ENCODE results near the gene THAP10.

THAP10 gene

DNA sequence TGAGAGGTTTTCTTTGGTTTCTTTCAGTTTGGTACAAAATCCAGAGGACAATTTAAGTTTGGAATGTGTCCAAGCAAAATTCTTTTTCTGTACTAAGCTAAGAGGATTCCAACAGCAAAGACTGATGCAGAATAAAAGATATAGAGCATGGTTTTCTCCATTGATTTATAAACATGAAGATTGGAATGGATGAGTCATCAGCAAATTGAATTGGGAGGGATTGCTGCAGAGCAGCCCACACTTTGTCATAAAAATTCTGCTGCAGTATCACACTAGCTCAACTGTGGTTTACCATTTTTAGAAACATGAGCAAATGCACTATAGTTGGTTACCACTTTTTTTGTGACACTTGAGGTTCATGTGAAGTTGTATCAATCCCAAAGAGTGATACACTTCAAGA lies 22.2 kb downstream of the THAP10 start (continued):
- no peak for TF ChIP-seq ZNF266 (tag by site-specific recombination; IDR thresholded peaks at IDR 0.05; ENCODE audit: low read depth)
- TF ChIP-seq ZNF777 (tag by site-specific recombination; IDR thresholded peaks at IDR 0.05; ENCODE audit: borderline replicate concordance) = no peak
- TF ChIP-seq ZSCAN23 (tag by site-specific recombination; IDR thresholded peaks at IDR 0.05) = no peak
- TF ChIP-seq ZNF138 (tag by site-specific recombination; IDR thresholded peaks at IDR 0.05; ENCODE audit: borderline replicate concordance) = no peak
- no peak for TF ChIP-seq KLF16 (tag by site-specific recombination; IDR thresholded peaks at IDR 0.05)
- TF ChIP-seq SALL2 (tag by site-specific recombination; IDR thresholded peaks at IDR 0.05; ENCODE audit: borderline replicate concordance) = no peak
- TF ChIP-seq TRIM28 (IDR thresholded peaks at IDR 0.05; ENCODE audit: borderline replicate concordance, low read length) = no peak
- no peak for TF ChIP-seq ZNF24 (tag by site-specific recombination; IDR thresholded peaks at IDR 0.05)

DNA sequence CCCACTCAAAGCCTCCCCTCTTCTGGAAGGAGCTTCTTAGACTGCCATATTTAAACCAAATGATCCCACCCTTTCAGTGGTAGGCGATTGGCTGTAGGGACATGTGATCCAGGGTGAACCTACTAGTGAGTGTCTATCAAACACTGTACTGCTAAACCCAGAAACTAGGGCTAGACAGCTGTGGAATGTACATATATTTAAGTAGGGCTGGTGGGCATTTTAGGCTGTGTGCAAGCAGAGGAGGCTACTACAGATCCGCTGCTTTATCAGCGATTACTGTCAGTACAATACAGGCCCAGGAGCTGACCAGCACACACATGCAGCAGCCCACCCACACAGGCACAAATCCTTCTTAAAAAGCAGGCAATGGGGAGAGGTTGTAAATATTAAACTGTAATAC lies 22.9 kb downstream of the THAP10 start:
- Histone ChIP-seq H3K9me3 (ENCODE audit: control insufficient read depth, insufficient read depth, low read depth, low read length) (no peaks in the 10 kb centered on the region), H3K4me1 (ENCODE audit: control insufficient read depth, insufficient read depth, low read length) (peaks cover 8% of the 10 kb centered on the region), H3K4me3 (ENCODE audit: low read depth, low read length) (no peak overlapping the region), H3K27ac (ENCODE audit: extremely low read depth, low read depth, low read length) (no peak overlapping the region), H3K36me3 (ENCODE audit: control insufficient read depth in 2 of 2, insufficient read depth in 1 of 2, low read length in 2 of 2) (no peaks in the 10 kb centered on the region)
- TF ChIP-seq ZFHX2 (tag by site-specific recombination; conservative IDR thresholded peaks at IDR 0.05) = peak; percentile 70
- TF ChIP-seq ZNF433 (tag by site-specific recombination; IDR thresholded peaks at IDR 0.05; ENCODE audit: low read depth) = no peak
- TF ChIP-seq EGR2 (tag by site-specific recombination; IDR thresholded peaks at IDR 0.05; ENCODE audit: low read depth) = 0 out of 2 replicates have a peak, but pooled peaks have one; percentile 61
- CTCF ChIA-PET = interaction anchor here (0.6 to 2.8 kb wide), 10 partner anchors 9 to 760 kb away, joined by 3 to 17 read pairs (median 6); no protein-coding TSS in a partner anchor
- POLR2A ChIA-PET = interaction anchor here (1.4 kb wide), 1 partner anchor 15 kb away, joined by 6 read pairs; the partner anchor contains the start of gene LARP6

DNA sequence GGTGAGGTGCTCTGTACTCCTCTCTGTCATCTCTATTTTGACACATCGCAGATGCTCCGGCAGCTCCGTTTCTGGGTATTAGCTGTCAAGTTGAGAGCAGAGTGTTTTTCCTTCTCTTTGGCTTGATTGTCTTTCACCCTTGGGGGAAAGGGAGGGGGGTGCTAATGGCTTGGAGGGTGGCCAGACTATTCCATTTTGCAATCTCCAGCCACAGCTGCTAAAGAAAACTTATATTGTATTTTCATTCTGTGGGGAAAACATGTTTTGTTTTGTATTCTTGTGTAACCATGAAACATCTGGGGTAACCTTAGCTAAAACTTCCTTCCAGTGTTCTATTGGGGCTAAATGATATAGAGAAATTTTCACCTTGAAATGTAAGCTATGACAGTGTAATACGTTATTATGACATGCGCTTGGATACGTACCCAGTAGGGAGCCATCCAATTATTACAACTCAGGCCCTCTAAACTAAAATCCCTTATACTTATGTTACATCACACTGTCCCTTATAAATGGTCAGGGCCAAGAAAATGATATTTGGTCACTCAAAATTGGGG lies 24.2 kb downstream of the THAP10 start:
- Histone ChIP-seq H3K36me3 (ENCODE audit: control insufficient read depth in 2 of 2, insufficient read depth in 1 of 2, low read length in 2 of 2) (no peaks in the 10 kb centered on the region), H3K4me3 (ENCODE audit: low read depth, low read length) (no peak overlapping the region), H3K27ac (ENCODE audit: extremely low read depth, low read depth, low read length) (no peak overlapping the region), H3K9me3 (ENCODE audit: control insufficient read depth, insufficient read depth, low read depth, low read length) (no peaks in the 10 kb centered on the region), H3K4me1 (ENCODE audit: control insufficient read depth, insufficient read depth, low read length) (peaks cover 8% of the 10 kb centered on the region)
- TF ChIP-seq ZNF133 (tag by site-specific recombination; IDR thresholded peaks at IDR 0.05) (peak; percentile 66), ZNF529 (tag by site-specific recombination; IDR thresholded peaks at IDR 0.05; ENCODE audit: insufficient replicate concordance) (no peak), YY1 (tag by site-specific recombination; IDR thresholded peaks at IDR 0.05) (no peak)
- TF ChIP-seq, protein P1, sequence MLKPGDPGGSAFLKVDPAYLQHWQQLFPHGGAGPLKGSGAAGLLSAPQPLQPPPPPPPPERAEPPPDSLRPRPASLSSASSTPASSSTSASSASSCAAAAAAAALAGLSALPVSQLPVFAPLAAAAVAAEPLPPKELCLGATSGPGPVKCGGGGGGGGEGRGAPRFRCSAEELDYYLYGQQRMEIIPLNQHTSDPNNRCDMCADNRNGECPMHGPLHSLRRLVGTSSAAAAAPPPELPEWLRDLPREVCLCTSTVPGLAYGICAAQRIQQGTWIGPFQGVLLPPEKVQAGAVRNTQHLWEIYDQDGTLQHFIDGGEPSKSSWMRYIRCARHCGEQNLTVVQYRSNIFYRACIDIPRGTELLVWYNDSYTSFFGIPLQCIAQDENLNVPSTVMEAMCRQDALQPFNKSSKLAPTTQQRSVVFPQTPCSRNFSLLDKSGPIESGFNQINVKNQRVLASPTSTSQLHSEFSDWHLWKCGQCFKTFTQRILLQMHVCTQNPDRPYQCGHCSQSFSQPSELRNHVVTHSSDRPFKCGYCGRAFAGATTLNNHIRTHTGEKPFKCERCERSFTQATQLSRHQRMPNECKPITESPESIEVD (tag by site-specific recombination; IDR thresholded peaks at IDR 0.05) = peak; percentile 11; the same call in 1 of the 2 replicates
- POLR2A ChIA-PET = no interaction called here
- CTCF ChIA-PET = interaction anchor here (0.7 to 2.8 kb wide), 5 partner anchors 9 to 189 kb away, joined by 3 to 17 read pairs (median 7); no protein-coding TSS in a partner anchor

DNA sequence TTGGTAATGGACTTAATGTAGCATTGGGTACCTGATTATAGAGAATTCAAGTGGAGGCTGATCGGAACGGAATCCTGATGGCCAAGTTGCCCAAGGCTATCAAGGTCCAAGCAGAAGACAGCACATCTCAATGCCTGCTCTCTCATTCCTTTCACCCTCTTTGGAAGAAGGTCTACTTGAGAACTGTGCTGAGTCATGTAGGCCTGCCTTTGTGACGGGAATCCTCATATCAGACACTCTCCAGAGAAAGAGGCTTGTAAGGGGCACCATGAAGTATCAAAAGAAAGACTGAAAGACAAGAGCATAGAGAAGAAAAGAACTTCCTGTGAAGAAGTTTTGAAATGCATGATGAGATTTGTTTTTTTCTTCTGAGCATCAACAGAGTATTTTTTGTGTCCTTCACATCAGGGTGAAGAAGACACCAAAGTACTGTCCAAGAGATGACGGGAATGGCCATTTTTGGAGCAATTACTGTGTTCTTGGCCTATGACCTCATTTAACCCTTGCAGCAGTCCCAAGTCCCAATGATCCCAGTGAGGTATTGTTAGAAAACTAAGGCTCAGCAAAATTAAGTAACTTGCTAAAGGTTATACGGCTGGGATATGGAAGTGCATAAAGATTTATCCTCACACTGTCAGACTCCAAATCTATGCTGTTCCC lies 25.1 kb downstream of the THAP10 start:
- POLR2A ChIA-PET = no interaction called here
- Histone ChIP-seq H3K36me3 (ENCODE audit: control insufficient read depth in 2 of 2, insufficient read depth in 1 of 2, low read length in 2 of 2) (no peaks in the 10 kb centered on the region), H3K4me3 (ENCODE audit: low read depth, low read length) (no peak overlapping the region), H3K27ac (ENCODE audit: extremely low read depth, low read depth, low read length) (no peak overlapping the region), H3K4me1 (ENCODE audit: control insufficient read depth, insufficient read depth, low read length) (peaks cover 8% of the 10 kb centered on the region), H3K9me3 (ENCODE audit: control insufficient read depth, insufficient read depth, low read depth, low read length) (no peaks in the 10 kb centered on the region)
- TF ChIP-seq ZNF266 (tag by site-specific recombination; IDR thresholded peaks at IDR 0.05; ENCODE audit: low read depth) (no peak), ZBTB1 (tag by site-specific recombination; IDR thresholded peaks at IDR 0.05) (no peak), ZNF585B (tag by site-specific recombination; IDR thresholded peaks at IDR 0.05) (no peak), ZBTB8A (tag by site-specific recombination; IDR thresholded peaks at IDR 0.05) (no peak)
- TF ChIP-seq, protein P2, sequence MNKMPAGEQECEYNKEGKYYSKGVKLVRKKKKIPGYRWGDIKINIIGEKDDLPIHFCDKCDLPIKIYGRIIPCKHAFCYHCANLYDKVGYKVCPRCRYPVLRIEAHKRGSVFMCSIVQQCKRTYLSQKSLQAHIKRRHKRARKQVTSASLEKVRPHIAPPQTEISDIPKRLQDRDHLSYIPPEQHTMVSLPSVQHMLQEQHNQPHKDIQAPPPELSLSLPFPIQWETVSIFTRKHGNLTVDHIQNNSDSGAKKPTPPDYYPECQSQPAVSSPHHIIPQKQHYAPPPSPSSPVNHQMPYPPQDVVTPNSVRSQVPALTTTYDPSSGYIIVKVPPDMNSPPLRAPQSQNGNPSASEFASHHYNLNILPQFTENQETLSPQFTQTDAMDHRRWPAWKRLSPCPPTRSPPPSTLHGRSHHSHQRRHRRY (tag by site-specific recombination; IDR thresholded peaks at IDR 0.05) = no peak
- CTCF ChIA-PET = interaction anchor here (1.1 kb wide), 1 partner anchor 8 kb away, joined by 6 read pairs; no protein-coding TSS in a partner anchor
